Ovary (tissue), 9 donors: Measurements from ENCODE around the gene RNF114. TPM values are rescaled to one million over a fixed set of nuclear protein-coding genes. Genes with fewer than 3 reads are reported as not detected.

Experiments
- DNase-seq, 5 donors: peaks; one replicate each; pipeline ENCODE4 v3.0.0-alpha.2; 2019 to 2020
- H3K27ac ChIP-seq, 2 donors: fragments of 200-600 bp; one replicate each; pipeline versions ENCODE4 v1.5.1 to v1.8.0; 2019 to 2022
- H3K27me3 ChIP-seq: fragments of 200-600 bp; one replicate; pipeline ENCODE4 v1.8.0; 2022
- H3K36me3 ChIP-seq: fragments of 200-600 bp; sonication (generic); one replicate; pipeline ENCODE4 v1.5.1; 2019
- H3K4me1 ChIP-seq: one replicate; pipeline ENCODE4 v1.8.1; 2013; ENCODE audit warnings: mild to moderate bottlenecking, moderate library complexity; ENCODE audit not compliant: insufficient read depth
- H3K4me3 ChIP-seq: fragments of 200-600 bp; sonication (generic); one replicate; pipeline ENCODE4 v1.5.1; 2017
- H3K9me3 ChIP-seq, 2 donors: fragments of 200-600 bp in 1 of 2; sonication (generic) in 1 of 2; one replicate each; pipeline versions ENCODE4 v1.5.1 to v1.8.1; 2013 to 2019; ENCODE audit warnings: mild to moderate bottlenecking in 1 of 2, moderate library complexity in 1 of 2
- EP300 ChIP-seq: sonication (generic); formaldehyde crosslinking; IDR thresholded peaks from one replicate; pipeline ENCODE4 v1.6.1; 2017; ENCODE audit warnings: antibody characterized with exemption
- POLR2A ChIP-seq: fragments of 450-650 bp; IDR thresholded peaks from one replicate; pipeline ENCODE4 v1.6.1; 2017; ENCODE audit warnings: antibody characterized with exemption, mild to moderate bottlenecking, moderate library complexity
- WGBS, 3 donors: extraction: QIAGEN DNeasy Blood & Tissue Kit in 1 of 3; methylation state at CpG; one replicate each; pipeline versions ENCODE4 v1.1.5 to v1.1.7; 2013 to 2017; 5-methylcytosine and 5-hydroxymethylcytosine counted together
- intact Hi-C, 4 donors: fragments of 100-400 bp; cut with DNase I; formaldehyde crosslinking; loops; one replicate each; pipeline versions ENCODE4 v1.11.0 to v1.15.1; 2022 to 2023
- polyA plus RNA-seq, 2 donors: library from polyadenylated mRNA; stranded (reverse); fragments of 200-250 nt in 1 of 2; fragments of 350-450 nt in 1 of 2; fragmentation: Illumina TruSeq in 1 of 2; extraction: RNeasy Lipid Tissue Mini Kit (QIAGEN cat#74804) in 1 of 2; gene quantifications; one replicate each; pipeline ENCODE4 v1.2.3, GENCODE V29; 2013 to 2014
- total RNA-seq, 7 donors: library from RNA; depleted of rRNA in 2 of 7; stranded (reverse); fragments of >200 nt in 2 of 7; fragmentation: NEBNext Ultra II Directional in 3 of 7; extraction: Animal tissue kit (Norgen Biotek cat#: 25700) in 3 of 7; gene quantifications; one replicate each; pipeline versions ENCODE4 v1.1.0 to v1.2.4, GENCODE V29; 2016 to 2023
- TF ChIP-seq, protein P1 (sequence below), 3 donors: fragments of 450-650 bp in 2 of 3; fragments of 200-600 bp in 1 of 3; IDR thresholded peaks; one replicate each; pipeline versions ENCODE4 v1.5.1 to v1.8.0; 2016 to 2022; ENCODE audit warnings: antibody characterized with exemption in 3 of 3, mild to moderate bottlenecking in 1 of 3
- donor health status: DM: no; HTN: no; CAD: no; lungs with moderate emphysema.
- donor health status: DM: no; HTN: no; CAD: no.
- donor health status: Bipolar disorder and iron deficiency.
- donor health status: DM: yes; HTN: yes; CAD: no.
- donor health status: DM: no; HTN: no; CAD: no.
- donor health status: DM: yes; HTN: yes; CAD: no.

RNF114 gene
- total and polyA plus RNA-seq, 9 donors: 44.2 to 186 (median 65.2) TPM

DNA sequence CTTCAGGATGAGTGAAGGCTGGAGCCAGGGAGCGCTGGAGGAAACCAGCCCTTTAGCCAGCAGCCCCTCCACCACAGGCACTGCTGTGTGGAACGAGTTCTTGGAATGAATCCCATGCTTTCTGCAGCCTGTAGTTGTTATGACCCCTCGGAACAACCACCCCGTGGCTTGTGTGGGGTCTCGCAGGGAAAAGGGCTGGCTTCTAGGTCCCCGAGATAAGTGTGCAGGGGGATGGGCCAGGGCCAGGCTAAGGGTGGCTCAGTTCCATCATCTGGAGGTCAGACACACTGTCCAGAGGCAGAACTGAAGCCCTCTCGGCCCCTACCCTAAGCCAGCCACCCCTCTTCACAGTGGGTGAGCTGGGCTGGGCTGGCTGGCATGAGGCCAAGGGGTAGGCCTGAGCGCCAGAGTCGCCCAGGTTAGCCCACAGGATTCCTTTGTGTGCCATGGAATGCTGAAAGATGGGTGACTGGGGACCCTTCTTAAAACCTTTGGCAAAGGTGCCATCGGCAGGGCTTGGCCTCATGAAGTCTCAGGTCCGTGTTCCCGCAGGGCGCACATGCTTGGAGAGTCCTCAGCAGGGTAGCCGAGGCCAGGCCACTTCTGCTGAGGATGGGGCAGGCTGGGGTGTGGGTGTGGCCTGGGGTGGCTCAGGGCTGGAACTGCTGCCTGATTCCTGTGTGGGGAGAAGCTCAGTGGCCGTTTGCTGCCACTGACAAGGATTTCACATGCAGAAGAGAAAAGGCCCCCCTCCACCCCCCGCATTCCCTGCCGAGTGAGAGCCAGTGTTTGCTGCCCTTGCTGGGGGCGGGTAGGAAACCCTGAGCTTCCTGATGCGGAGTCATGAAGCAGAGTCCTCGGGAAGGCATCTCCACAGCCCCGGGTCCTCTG, 45.5 kb upstream of the RNF114 start:
- no peaks in the 10 kb centered on the region for H3K27me3 ChIP-seq
- no peaks in the 10 kb centered on the region for H3K9me3 ChIP-seq
- intact Hi-C loops: no loop called here
- H3K4me3 ChIP-seq: no peak overlapping the region
- H3K4me1 ChIP-seq: peaks cover 29% of the 10 kb centered on the region
- H3K27ac ChIP-seq: peak overlapping the region; percentile 5 to 70
- WGBS, 3 donors: 29 to 45% (median 29%) methylated on average over 20 to 21 of the region's 21 CpGs
- DNase-seq: peak; percentile 44 to 77 (median 68)
- no peaks in the 10 kb centered on the region for H3K36me3 ChIP-seq
- no peak for TF ChIP-seq POLR2A
- no peak for TF ChIP-seq EP300
- TF ChIP-seq, protein P1, sequence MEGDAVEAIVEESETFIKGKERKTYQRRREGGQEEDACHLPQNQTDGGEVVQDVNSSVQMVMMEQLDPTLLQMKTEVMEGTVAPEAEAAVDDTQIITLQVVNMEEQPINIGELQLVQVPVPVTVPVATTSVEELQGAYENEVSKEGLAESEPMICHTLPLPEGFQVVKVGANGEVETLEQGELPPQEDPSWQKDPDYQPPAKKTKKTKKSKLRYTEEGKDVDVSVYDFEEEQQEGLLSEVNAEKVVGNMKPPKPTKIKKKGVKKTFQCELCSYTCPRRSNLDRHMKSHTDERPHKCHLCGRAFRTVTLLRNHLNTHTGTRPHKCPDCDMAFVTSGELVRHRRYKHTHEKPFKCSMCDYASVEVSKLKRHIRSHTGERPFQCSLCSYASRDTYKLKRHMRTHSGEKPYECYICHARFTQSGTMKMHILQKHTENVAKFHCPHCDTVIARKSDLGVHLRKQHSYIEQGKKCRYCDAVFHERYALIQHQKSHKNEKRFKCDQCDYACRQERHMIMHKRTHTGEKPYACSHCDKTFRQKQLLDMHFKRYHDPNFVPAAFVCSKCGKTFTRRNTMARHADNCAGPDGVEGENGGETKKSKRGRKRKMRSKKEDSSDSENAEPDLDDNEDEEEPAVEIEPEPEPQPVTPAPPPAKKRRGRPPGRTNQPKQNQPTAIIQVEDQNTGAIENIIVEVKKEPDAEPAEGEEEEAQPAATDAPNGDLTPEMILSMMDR (IDR thresholded peaks at IDR 0.05): no peak

DNA sequence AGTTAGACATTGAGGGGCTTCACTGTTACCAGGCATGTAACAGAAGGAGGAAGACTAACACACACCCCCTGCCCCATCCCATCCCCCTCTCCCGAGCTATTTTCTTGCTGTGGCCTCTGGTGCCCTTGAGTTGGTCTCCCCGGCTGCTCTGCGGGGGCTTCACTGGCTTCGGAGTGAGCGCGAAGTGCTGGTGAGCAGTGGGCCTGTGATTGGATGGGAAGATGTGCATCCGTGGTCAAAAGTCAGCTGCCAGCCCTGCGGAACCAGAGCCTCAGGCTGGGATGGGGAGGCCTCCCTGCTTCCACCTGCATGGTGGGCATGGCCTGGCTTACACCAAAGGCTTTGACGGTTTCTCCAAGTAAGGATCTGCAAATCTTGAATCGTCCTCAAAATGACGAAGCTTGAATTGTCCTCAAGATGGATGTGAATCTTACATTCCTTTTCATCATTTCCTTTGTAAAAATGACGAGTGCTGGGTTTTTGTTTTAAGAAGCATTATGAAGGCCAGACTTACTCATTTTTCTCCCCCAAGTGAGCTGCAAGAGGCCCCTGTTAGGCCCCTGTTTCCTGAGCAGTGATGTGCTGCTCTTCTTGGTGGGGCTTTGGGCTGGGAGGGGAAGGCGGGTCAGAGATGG, 44.6 kb upstream of the RNF114 start:
- intact Hi-C loops: no loop called here
- Histone ChIP-seq H3K4me3 (no peak overlapping the region), H3K9me3 (no peaks in the 10 kb centered on the region), H3K27ac (peak overlapping the region in 1 of 2 donors; percentile 32), H3K36me3 (no peaks in the 10 kb centered on the region), H3K27me3 (no peaks in the 10 kb centered on the region), H3K4me1 (peaks cover 29% of the 10 kb centered on the region)
- DNase-seq: no peak
- 90 to 93% (median 92%) methylated on average over 13 of the region's 13 CpGs for WGBS, 3 donors
- TF ChIP-seq POLR2A: no peak
- TF ChIP-seq EP300: no peak
- TF ChIP-seq, protein P1 (IDR thresholded peaks at IDR 0.05): no peak

DNA sequence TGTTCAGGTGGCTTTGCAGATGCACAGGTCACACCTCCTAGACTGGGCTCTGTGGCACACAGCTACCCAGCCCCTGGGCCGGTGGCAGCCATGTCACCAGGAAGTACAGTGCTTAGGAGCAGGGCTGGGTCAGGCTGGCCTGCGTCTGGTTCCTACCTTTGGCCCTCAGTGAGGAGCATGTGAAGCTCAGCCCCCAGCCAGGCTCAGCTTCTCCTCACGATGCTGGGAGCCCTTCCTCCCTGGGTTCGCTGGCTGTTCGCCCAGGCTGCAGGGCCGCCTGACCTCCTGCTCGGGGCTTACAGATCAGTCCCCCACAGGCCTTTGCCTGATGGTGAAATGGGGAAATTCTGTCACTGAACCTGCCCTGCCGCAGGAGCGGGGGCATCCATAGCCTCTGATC, 43.9 kb upstream of the RNF114 start:
- DNase-seq: no peak
- H3K4me1 ChIP-seq: peaks cover 29% of the 10 kb centered on the region
- TF ChIP-seq, protein P1 (IDR thresholded peaks at IDR 0.05): no peak
- TF ChIP-seq EP300: no peak
- TF ChIP-seq POLR2A: no peak
- H3K9me3 ChIP-seq: no peaks in the 10 kb centered on the region
- 67 to 84% (median 78%) methylated on average over 9 of the region's 9 CpGs for WGBS, 3 donors
- H3K27ac ChIP-seq: peak overlapping the region in 1 of 2 donors; percentile 41
- intact Hi-C loops: no loop called here
- no peak overlapping the region for H3K4me3 ChIP-seq
- H3K36me3 ChIP-seq: no peaks in the 10 kb centered on the region
- no peaks in the 10 kb centered on the region for H3K27me3 ChIP-seq

DNA sequence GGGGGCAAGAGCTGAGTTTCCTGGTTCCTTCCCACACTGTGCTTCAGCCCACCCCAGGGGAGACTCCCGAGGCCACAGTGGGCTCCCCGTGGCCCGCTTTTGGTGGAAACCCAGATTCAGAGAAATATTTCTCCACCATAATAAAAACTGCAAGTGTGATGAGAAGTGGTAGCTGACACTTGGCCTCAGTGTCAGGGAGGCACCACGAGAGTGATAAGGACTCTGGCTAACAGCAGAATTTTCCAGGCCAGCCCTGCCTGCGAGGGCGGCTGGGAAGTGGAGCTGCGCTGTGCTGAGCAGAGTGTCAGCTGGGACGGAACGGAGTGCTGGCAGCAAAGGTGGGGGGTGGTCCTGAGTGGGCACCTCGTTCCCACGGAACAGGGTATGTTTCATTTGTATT, 43.4 kb upstream of the RNF114 start:
- no peak for DNase-seq
- TF ChIP-seq POLR2A (no peak), EP300 (no peak)
- TF ChIP-seq, protein P1 (IDR thresholded peaks at IDR 0.05): no peak
- Histone ChIP-seq H3K9me3 (no peaks in the 10 kb centered on the region), H3K27me3 (no peaks in the 10 kb centered on the region), H3K27ac (peak overlapping the region in 1 of 2 donors; percentile 41), H3K4me3 (no peak overlapping the region), H3K4me1 (peaks cover 24% of the 10 kb centered on the region), H3K36me3 (no peaks in the 10 kb centered on the region)
- 10 to 18% (median 15%) methylated on average over 11 of the region's 11 CpGs for WGBS, 3 donors
- intact Hi-C loops: no loop called here
